Measurements from ENCODE around the gene ABHD2.
"Not testable (repeated sequence)": the region's sequence is repeated elsewhere in the genome, so short reads cannot be mapped to it uniquely, and the experiment has no call there.

ABHD2 gene, protein sequence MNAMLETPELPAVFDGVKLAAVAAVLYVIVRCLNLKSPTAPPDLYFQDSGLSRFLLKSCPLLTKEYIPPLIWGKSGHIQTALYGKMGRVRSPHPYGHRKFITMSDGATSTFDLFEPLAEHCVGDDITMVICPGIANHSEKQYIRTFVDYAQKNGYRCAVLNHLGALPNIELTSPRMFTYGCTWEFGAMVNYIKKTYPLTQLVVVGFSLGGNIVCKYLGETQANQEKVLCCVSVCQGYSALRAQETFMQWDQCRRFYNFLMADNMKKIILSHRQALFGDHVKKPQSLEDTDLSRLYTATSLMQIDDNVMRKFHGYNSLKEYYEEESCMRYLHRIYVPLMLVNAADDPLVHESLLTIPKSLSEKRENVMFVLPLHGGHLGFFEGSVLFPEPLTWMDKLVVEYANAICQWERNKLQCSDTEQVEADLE

DNA sequence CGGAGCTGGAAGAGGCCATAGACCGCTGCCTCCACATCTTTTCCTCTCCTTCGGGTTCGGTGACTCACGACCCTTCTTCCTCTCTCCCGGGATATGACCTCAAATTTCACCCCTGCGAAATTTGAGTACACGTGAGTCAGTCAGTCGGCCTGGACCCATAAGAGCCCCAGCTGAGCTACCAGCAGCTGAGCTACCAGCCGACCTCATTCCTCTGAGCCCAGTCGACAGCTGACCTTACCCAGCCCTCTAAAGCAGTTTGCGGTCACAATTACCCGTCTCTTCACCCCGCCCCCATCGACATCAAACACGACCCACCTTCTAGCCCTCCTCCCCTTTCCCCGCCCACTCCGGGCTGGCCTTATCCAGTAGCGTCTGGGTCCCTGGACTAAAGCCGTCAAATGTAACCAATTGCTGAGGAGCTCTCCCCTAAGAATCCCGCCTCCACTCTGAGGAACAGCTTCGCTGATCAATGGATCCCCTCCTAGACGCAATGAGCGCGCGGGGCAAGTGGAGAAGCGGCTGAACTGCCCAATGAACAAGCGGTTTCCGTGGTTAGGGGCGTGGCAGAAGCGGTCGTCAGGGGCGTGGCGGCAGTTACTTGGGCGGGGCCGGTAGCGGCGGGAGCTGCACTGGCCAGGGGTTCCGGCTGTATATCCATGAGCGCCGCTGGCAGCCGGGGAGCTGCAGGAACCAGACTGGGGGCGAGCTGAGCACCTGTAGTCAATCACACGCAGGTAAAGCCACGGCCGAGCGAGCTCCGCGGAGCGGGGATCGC lies at the start of gene ABHD2:
Gene ABHD2, plus strand, starts transcription at position 627 of the 775 bp plus-strand sequence. CDS start 27,872 bp downstream, outside the sequence.
- DNase-seq (ENCODE audit: low read depth), result peak; percentile 100

DNA sequence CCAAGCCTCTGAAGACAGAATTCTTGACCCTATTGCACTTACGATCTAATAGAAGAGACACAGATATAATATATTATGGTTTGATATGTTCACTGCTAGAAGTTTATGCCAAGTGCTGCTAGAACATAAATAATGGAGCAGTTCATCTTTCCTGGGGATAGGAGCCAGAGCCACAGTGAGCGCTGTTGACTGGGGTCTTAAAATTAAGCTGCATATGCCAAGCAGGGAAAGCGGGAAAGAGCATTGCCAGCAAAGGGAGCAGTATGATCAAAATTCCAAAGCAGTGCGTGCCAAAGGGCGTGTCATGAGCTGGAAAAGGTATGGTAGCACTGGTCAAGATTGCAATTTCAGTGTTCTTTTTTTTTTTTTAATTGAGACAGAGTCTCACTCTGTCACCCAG lies 49.1 kb upstream of the ABHD2 start:
- no peak for DNase-seq (ENCODE audit: low read depth)

DNA sequence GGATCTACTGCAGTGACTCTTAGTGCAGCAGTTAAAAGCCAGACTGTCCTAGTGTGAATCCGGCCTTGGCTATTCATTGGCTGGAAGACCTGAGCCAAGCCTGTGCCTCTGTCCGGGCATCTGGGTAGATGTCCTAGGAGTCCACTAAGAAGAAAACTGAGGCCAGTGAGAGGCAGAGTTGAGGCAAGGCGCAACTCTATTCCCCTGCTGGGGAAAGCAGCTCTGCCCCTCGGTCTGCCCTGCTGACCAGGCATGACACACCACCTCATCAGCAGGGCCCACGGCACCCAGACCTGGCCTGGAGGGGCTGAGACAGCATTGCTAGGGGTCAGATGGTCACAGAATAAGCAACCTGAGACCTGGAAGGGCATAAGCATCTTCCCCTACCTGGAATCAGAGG lies 46.7 kb upstream of the ABHD2 start:
- DNase-seq (ENCODE audit: low read depth), result no peak

DNA sequence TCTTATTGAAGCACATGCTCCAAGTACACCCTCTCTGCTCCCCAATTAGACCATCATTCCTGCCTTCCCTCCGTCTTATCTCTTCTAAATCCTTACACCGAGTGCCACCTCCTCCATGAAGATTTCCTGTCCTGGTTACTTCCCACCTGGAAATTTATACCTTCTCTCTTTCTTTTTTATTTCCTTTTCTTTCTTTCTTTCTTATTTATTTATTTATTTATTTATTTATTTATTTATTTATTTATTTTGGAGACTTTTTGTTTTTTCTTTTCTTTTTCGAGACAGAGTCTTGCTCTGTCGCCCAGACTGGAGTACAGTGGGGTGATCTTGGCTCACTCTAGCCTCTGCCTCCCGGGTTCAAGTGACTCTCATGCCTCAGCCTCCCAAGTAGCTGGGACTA lies 45.9 kb upstream of the ABHD2 start:
- no peak for DNase-seq (ENCODE audit: low read depth)

DNA sequence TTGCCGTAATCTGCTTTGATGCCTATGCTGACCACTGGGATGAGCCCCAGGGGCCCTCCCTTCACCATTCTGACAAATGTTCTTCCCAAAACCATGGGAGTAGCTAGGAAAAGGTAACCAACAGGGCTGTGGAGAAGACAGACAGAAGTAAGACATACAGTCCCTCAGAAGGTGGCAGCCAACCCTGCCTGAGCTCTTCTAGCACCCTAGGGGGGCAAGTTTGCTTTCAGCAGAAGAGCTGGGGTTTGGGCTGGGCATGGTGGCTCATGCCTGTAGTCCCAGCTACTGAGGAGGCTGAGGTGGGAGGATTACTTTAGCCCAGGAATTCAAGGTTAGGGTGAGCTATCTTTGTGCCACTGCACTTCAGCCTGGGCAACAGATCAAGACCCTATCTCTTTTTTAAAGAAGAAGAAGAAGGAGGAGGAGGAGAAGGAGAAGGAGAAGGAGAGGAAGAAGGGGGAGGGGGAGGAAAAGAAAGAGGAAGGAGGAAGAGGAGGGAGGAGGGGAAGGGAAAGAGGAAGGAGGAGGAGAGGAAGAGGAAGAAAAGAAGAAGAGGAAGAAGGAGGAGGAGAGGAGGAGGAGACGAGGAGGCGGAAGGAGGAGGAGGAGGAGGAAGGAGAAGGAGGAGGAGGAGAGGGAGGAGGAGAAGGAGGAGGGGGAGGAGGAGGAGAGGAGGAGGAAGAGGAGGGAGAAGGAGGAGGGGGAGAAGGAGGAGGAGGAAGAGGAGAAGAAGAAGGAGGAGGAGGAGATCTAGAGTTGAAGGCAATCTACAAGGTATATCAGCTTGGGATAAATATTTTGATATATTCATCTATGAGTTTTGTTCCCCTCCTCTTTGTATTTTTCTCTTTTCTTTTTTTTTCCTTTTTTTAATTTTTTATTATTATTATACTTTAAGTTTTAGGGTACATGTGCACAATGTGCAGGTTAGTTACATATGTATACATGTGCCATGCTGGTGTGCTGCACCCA lies 44.9 kb upstream of the ABHD2 start:
- DNase-seq (ENCODE audit: low read depth), result no peak

DNA sequence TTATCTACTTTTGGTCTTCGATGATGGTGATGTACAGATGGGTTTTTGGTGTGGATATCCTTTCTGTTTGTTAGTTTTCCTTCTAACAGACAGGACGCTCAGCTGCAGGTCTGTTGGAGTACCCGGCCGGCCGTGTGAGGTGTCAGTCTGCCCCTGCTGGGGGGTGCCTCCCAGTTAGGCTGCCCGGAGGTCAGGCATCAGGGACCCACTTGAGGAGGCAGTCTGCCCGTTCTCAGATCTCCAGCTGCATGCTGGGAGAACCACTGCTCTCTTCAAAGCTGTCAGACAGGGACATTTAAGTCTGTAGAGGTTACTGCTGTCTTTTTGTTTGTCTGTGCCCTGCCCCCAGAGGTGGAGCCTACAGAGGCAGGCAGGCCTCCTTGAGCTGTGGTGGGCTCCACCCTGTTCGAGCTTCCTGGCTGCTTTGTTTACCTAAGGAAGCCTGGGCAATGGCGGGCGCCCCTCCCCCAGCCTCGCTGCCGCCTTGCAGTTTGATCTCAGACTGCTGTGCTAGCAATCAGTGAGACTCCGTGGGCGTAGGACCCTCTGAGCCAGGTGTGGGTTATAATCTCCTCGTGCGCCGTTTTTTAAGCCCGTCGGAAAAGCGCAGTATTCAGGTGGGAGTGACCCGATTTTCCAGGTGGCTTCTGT lies 39.1 kb upstream of the ABHD2 start:
- not testable (repeated sequence) for DNase-seq (ENCODE audit: low read depth)

DNA sequence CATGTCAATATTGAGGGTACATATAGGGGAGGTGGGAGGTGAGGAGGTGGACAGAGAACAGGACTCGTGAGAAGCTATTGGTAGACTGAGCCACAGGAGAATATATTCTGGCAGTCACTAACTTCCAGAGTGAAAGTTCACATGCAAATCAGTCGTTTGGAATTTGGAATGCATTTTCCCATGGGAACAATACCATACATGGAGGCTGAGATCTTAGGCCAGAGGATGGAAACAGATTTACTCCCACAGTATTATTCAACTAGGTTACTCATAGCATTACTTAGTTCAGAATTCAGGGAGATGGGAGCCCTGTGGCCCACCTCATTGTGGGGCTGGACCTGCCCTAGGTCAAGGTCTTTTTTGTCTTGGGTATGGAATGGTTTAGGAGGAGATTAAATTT lies 36.4 kb upstream of the ABHD2 start:
- no peak for DNase-seq (ENCODE audit: low read depth)

DNA sequence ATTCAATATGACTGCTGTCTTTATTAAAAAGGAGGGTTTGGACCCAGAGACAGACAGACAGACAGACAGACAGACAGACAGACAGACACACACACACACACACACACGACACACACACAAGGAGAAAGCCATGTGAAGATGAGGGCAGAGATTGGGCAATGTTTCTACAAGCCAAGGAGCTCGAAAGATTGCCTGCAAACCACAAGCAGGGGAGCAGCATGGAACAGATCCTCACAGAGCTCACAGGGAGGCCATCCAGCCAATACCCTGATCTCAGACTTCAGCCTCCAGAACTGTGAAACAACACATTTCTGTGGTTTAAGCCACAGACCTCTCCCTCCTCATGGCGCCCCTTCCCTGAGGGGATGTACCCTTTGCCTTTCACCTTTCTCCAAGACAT lies 35.8 kb upstream of the ABHD2 start:
- DNase-seq (ENCODE audit: low read depth), result no peak

DNA sequence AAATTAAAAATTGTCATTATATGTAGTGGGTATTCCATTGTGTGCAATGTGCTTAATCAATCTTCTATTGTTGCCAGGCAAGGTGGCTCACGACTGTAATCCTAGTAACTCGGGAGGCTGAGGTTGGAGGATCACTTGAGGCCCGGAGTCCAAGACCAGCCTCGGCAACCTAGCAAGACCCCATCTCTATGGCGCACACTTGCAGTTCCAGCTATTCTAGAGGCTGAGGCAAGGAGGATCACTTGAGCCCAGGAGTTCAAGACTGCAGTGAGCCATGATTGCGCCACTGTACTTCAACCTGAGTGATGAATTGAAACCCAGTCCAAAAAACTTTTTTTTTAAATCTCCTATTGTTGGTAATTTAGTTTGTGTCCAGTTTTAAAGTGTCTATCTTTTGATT lies 33.4 kb upstream of the ABHD2 start:
- DNase-seq (ENCODE audit: low read depth), result no peak

DNA sequence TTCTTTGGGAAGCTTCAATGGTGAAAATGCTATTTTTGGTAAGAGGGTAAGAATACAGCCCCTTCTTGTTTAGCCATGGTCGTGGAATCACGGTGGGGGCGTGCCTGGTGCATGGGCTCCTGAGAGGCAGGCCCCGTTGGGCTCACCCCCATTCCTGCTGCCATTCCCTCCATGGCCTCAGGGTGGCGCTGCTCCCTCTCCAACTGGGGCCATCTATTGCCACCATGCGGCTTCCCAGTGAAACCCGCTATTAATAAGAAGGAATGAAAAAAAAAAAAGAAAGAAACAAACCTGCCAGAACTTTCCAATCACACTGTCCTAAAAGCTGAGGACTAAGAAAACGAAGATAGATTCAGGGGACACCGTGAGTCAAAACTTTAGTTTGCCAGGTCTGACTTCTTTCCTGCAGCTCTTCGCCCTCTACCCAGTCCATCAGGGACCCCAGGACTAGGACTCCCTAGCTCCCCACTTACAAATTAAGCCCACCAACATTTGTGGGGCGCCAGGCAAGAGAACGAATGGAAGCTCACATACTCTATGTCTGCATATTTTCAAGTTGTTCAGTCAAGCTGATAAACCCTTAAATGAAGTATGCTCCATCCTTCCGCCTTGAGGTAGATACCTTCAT lies 30.6 kb upstream of the ABHD2 start:
- DNase-seq (ENCODE audit: low read depth), result no peak

DNA sequence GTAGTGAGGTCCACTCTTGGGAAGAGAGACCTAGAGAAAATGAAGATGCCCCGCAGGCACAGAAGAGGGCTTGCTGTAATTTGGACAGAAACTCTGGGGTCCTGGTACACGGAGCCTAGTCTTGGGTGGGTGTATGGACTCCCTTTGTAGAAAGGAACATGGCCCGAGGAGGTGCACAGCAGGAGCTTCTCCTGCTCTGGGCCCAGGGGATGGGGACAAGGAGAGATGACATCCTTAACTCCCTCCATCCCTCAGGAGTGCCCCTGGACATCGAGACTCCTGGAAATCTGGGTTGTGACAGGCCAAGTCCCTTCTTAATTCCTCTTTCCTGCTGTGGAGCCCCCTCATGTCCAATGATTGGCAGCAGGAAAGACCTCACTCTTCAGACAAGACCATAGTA lies 29.9 kb upstream of the ABHD2 start:
- DNase-seq (ENCODE audit: low read depth), result no peak

DNA sequence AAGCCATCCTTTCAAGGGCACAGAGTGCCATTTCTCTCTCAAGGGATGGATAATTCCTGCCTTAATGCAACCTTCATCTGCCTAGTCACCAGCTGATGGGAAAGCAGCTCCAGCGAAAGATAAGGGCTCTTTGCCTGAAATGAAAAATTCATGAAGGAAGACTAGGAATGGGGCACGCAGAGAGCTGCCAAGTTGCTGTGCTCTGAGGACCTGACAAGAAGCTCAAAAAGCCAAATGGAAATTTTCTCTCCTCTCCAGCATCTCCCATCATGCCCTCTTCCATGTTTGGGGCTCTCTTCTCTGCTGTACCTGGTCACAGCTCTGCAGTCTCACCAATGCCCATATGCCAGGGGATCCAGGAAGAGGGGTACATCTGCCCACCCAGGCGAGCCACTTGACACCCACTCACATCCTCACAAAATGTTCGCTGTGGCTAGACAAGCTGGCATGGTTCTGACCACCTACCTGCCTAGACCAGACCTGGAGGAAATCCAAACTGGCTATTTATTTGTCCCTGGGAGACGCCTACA lies 29.3 kb upstream of the ABHD2 start:
- no peak for DNase-seq (ENCODE audit: low read depth)

DNA sequence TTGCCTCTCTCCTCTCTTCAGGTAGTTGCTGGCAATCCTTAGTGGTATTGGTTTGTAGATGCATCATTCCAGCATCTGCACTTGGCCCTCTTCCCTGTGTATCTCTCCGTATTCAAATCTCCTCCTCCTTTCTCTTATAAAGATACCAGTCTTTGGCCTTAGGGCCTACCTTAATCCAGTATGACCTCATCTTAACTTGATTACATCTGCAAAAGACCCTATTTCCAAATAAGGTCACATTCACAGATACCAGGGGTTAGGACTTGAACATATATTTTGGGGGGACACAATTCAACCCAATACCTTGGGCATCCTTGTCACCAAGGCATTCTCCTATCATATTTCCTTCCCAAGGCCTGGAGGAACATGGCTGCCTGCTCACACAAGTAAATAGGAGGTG lies 22.0 kb upstream of the ABHD2 start:
- DNase-seq (ENCODE audit: low read depth), result no peak

DNA sequence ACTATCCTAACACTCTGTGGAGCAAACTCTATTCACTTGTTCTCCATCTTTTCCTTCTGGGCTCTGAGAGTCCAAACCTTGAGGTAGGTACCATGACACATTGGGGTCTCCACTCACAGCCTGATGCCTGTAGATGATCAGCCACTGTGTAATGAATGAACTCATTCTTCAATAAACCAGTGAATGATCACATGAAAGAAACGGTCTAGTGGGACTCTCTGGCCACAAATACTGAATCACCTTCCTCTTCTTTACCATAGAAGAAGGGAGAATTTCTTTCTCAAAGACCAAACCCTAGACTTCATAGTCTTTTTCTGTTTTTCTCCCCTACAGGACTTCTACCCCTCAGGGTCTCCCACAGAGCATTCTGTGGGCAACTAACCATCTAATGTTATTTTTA lies 20.5 kb upstream of the ABHD2 start:
- DNase-seq (ENCODE audit: low read depth), result no peak

DNA sequence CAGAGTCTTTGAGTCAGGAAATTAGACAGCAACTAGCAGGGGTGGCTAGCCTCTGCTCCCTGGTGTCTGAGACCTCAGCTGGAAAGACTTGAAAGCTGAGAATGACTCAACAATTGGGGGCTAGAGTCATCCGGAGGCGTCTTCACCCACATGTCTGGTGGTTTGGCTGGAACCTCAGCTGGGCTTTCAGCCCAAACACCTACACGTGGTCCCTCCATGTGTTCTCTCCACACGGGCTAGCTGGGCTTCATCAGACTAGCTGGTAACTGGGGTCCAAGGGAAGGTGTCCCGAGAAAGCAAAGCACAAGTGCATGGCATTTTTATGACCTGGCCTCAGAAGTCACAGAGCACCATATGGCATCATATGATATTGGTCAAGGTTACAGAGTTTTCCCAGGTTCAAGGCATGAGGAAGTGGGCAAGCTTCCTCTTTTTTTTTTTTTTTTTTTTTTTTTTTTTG lies 19.9 kb upstream of the ABHD2 start:
- no peak for DNase-seq (ENCODE audit: low read depth)

DNA sequence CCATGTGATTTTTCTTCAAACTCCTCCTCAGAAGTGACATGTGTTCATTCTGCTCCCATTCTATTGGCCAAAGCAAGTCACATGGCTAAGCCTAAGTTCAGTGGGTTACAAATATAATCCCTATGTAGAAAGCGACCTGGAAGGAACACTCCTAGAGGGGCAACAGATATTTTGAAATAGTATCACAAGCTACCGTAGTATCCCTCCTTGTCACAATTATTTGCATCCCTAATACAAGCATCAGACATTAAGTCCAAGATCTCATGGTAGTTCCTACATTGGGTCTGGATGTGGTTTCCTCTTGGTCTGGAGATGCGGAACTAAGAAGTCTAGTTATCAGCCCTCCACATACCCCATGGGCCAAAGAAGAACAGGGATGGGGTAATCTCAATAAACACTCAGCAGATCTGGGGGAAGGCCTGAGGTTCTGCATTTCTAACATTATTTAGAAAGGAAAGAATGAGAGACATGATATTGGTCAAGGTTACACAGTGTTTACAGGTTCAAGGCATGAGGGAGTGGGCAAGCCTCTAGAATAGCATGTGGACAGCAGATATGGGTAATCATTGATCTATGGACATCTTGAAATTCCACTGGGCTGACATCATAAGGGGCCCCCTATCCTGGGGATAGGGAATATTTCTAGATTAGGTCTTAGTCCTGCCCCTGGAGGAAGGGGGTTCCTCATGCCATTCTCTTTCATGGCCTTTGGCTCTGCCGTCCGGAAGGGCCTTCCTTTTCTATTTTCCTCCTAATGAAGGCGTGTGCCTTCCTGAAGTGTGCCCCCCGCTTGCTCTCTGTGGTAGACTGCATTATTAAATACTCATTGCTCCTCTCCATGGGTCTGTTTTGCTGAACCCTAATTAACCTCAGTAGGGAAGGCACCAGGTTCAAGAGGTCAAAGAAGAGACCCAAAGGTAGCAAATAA lies 17.8 kb upstream of the ABHD2 start:
- DNase-seq (ENCODE audit: low read depth), result peak; percentile 82

DNA sequence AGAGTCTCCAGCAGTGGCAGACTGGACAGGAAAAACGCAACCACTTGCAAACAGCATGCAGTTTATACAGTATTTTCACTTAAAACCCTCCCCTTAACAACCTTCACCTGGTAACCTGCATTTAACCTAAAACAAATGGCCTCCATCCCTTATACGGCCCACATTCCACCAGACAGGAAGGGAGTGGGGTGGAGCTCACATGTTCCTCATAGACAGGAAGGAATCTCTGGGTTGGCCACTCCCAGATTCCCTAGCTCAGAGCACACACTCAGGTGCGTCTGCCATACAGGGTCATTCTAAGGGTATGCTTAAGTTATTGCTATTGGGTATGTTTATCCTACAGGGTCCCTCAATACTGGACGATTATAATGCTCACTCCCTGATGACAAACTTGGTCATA lies 16.8 kb upstream of the ABHD2 start:
- no peak for DNase-seq (ENCODE audit: low read depth)

DNA sequence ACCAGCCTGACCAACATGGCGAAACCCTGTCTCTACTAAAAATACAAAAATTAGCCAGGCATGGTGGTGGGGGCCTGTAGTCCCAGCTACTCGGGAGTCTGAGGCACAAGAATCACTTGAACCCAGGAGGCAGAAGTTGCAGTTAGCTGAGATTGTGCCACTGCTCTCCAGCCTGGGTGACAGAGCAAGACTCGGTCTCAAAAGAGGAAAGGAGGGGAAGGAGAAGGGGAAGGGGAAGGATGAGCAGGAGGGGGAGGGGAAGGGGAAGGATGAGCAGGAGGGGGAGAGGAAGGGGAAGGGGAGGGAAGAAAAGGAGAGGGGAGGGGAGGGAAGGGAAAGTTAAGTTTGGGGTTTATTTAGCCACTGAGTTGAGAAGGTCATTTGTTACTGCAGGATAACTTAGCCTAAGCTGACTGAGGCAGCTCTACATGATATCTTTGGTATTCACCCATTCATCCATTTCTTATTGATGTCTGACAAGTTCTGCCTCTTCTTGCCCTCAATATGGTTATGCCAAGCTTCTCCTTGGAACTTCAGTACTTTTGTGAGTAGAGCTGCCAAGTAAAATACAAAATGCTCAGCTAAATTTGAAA lies 15.9 kb upstream of the ABHD2 start:
- DNase-seq (ENCODE audit: low read depth), result peak; percentile 73

DNA sequence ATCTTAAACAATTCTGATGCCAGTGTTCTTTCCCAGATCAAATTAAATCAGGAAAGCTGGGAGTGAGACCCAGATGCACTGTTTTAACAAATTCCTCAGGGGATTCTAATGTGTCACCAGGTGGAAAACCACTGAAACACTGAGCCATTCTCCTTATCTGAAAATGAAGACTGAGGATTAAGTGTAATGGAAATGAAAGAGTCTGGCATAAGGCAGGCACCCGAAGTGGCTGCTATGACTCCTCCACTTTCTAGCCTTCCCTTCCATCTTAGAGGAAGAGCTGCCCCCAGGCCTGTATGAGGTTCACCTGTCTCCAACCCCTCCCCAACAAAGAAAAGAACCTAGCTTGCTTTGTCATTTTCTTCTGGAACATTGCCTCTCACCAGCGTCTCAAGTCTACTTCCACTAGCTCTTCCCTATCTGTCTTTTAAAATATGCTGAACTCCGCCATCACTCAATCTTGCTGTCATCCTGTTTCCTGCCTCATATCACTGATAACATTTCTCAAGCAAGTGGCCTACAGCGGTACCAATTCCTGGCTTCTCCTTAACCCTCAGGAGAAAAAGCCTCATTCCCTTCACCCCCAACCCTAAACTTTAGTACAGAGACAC lies 13.7 kb upstream of the ABHD2 start:
- DNase-seq (ENCODE audit: low read depth), result peak; percentile 85
